Measurements from ENCODE around the gene COPA. TPM values are rescaled to one million over a fixed set of nuclear protein-coding genes. Genes with fewer than 3 reads are reported as not detected.

COPA gene
- polyA plus RNA-seq, 1 of the 3 experiments (the other 2 are of a cell fraction), result 91.4 TPM

DNA sequence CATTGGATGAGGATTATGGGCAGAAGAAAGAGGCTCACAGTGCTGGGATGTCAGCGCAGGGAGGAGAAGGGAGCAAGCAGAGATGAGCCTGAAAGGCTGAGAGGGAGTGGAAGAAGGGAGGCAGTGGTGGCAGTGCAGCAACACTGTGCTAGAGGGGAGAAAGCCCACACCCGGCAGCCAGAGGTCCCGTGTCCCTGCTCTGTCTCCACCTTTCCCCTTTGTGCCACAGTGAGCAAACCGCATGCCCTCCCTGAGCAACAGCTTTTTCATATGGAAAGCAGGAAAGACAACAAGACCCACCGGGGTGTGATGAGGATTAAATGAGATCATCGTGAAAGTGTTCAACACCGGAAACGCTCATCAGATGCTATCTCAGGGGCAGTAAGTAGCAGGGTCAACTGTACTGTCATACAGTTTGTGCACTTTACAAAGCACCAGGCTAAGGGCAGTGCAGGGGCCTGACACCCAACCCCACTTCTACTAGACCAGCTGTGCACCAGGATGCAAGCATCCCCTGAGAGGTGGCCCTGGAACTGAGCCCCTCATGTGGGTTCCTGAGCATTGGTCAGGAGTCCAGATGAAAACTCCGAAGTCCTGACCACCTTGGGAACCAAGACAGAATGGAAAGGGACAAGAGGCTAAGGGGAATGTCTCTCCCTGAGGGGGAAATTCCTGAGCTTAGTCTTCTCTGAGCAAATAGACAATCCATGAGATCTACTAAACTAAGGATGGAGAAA lies 32.9 kb upstream of the COPA start (continued):
- TF ChIP-seq, protein P1, sequence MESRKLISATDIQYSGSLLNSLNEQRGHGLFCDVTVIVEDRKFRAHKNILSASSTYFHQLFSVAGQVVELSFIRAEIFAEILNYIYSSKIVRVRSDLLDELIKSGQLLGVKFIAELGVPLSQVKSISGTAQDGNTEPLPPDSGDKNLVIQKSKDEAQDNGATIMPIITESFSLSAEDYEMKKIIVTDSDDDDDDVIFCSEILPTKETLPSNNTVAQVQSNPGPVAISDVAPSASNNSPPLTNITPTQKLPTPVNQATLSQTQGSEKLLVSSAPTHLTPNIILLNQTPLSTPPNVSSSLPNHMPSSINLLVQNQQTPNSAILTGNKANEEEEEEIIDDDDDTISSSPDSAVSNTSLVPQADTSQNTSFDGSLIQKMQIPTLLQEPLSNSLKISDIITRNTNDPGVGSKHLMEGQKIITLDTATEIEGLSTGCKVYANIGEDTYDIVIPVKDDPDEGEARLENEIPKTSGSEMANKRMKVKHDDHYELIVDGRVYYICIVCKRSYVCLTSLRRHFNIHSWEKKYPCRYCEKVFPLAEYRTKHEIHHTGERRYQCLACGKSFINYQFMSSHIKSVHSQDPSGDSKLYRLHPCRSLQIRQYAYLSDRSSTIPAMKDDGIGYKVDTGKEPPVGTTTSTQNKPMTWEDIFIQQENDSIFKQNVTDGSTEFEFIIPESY (IDR thresholded peaks at IDR 0.05; ENCODE audit: borderline replicate concordance, low read depth), result no peak
- TF ChIP-seq NRF1 (IDR thresholded peaks at IDR 0.05; ENCODE audit: low read depth, low read length) (no peak), SMC3 (IDR thresholded peaks at IDR 0.05; ENCODE audit: low read depth, low read length) (no peak)

DNA sequence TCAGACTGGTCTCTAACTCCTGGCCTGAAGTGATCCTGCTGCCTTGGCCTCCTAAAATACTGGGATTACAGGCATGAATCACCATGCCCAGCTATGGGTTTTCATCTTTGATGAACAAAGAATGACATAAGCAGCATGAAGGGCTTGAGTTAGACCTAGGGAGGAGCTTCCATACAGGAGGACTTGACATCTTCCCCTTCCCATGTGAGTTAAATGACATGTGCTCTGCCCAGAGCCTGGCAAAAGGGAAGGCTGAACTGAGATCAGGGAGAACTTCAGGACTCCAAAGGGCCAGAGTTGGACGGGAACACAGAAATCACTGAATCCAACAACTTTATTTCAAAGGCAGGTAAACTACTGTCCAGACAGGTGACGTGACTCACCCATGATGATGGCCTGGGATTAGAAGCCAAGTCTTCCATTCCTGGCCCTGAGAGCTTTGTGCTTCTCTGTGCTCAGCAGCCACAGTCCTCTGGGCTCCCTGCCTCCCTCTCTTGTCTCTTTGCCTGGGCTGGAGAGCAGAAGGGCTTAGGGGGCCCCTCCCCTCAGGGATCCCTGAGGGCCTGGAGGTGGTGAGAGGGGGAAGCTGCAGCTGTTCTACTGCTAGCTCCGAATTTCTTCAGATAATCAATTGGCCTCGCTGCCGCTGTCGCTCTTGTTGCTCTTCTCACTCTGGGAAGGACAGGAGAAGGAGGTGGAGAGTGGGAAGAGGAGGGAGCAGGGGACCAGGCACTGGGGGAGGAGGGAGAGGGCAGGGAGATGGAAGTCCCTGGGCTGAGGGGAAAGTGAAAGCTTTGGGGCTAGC lies 31.5 kb upstream of the COPA start:
- H2AFZ ChIP-seq (ENCODE audit: low read depth), result no peak overlapping the region
- no peak overlapping the region for H3K27ac ChIP-seq (ENCODE audit: low read depth in 2 of 2, low read length in 1 of 2)
- H3K9ac ChIP-seq, result no peak overlapping the region
- no peaks in the 10 kb centered on the region for H3F3A ChIP-seq (replicated peaks; ENCODE audit: insufficient read depth)
- H3K27me3 ChIP-seq (ENCODE audit: insufficient read depth), result no peaks in the 10 kb centered on the region
- DNase-seq, result no peak
- H3K9me3 ChIP-seq, result no peaks in the 10 kb centered on the region
- no peak overlapping the region for H3K4me2 ChIP-seq
- ChIA-PET CTCF (interaction anchor here (0.6 to 8.4 kb wide), 7 partner anchors 10 to 368 kb away, joined by 3 to 100 read pairs (median 18); partner anchors contain the start of gene NHLH1), POLR2A (no interaction called here)
- WGBS (ENCODE audit: low lambda C conversion rate), result 60% methylated on average over 6 of the region's 6 CpGs
- no peaks in the 10 kb centered on the region for H3K9me2 ChIP-seq
- no peaks in the 10 kb centered on the region for H3K36me3 ChIP-seq (replicated peaks in 1 of 2; ENCODE audit: control insufficient read depth in 1 of 2, insufficient read depth in 2 of 2, low read length in 1 of 2)
- TF ChIP-seq FOSL2 (IDR thresholded peaks at IDR 0.05; ENCODE audit: borderline replicate concordance, low read depth), result no peak
- TF ChIP-seq POLR2AphosphoS5 (IDR thresholded peaks at IDR 0.05; ENCODE audit: low read depth, low read length), result no peak
- TF ChIP-seq MEF2A (IDR thresholded peaks at IDR 0.05; ENCODE audit: borderline replicate concordance, low read depth), result no peak
- TF ChIP-seq NFIC (IDR thresholded peaks at IDR 0.05; ENCODE audit: borderline replicate concordance), result no peak
- no peak for TF ChIP-seq EZH2phosphoT487 (IDR thresholded peaks at IDR 0.05; ENCODE audit: borderline replicate concordance, low read depth)
- TF ChIP-seq, protein P2, sequence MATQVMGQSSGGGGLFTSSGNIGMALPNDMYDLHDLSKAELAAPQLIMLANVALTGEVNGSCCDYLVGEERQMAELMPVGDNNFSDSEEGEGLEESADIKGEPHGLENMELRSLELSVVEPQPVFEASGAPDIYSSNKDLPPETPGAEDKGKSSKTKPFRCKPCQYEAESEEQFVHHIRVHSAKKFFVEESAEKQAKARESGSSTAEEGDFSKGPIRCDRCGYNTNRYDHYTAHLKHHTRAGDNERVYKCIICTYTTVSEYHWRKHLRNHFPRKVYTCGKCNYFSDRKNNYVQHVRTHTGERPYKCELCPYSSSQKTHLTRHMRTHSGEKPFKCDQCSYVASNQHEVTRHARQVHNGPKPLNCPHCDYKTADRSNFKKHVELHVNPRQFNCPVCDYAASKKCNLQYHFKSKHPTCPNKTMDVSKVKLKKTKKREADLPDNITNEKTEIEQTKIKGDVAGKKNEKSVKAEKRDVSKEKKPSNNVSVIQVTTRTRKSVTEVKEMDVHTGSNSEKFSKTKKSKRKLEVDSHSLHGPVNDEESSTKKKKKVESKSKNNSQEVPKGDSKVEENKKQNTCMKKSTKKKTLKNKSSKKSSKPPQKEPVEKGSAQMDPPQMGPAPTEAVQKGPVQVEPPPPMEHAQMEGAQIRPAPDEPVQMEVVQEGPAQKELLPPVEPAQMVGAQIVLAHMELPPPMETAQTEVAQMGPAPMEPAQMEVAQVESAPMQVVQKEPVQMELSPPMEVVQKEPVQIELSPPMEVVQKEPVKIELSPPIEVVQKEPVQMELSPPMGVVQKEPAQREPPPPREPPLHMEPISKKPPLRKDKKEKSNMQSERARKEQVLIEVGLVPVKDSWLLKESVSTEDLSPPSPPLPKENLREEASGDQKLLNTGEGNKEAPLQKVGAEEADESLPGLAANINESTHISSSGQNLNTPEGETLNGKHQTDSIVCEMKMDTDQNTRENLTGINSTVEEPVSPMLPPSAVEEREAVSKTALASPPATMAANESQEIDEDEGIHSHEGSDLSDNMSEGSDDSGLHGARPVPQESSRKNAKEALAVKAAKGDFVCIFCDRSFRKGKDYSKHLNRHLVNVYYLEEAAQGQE (IDR thresholded peaks at IDR 0.05; ENCODE audit: low read depth, low read length), result no peak
- TF ChIP-seq, protein P3, sequence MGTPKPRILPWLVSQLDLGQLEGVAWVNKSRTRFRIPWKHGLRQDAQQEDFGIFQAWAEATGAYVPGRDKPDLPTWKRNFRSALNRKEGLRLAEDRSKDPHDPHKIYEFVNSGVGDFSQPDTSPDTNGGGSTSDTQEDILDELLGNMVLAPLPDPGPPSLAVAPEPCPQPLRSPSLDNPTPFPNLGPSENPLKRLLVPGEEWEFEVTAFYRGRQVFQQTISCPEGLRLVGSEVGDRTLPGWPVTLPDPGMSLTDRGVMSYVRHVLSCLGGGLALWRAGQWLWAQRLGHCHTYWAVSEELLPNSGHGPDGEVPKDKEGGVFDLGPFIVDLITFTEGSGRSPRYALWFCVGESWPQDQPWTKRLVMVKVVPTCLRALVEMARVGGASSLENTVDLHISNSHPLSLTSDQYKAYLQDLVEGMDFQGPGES (IDR thresholded peaks at IDR 0.05; ENCODE audit: low read depth, low read length), result no peak
- no peak for TF ChIP-seq ELF1 (IDR thresholded peaks at IDR 0.05)
- TF ChIP-seq, protein P4, sequence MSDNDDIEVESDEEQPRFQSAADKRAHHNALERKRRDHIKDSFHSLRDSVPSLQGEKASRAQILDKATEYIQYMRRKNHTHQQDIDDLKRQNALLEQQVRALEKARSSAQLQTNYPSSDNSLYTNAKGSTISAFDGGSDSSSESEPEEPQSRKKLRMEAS (IDR thresholded peaks at IDR 0.05; ENCODE audit: low read depth), result no peak
- no peak for TF ChIP-seq TCF12 (IDR thresholded peaks at IDR 0.05)
- no peak for TF ChIP-seq SMC3 (IDR thresholded peaks at IDR 0.05; ENCODE audit: low read depth, low read length)
- TF ChIP-seq CHD2 (IDR thresholded peaks at IDR 0.05; ENCODE audit: low read length, partially characterized antibody), result no peak
- H3K79me2 ChIP-seq (ENCODE audit: insufficient read depth), result no peaks in the 10 kb centered on the region
- no peaks in the 10 kb centered on the region for H4K20me1 ChIP-seq (ENCODE audit: insufficient read depth)
- no peak overlapping the region for H3K4me3 ChIP-seq (ENCODE audit: low read depth in 2 of 2, low read length in 1 of 2)
- peaks cover 0 to 9% of the 10 kb centered on the region in 2 experiments; a peak in 2 of 4 replicates for H3K4me1 ChIP-seq (ENCODE audit: control insufficient read depth in 1 of 2, insufficient read depth in 2 of 2, low read depth in 1 of 2, low read length in 1 of 2)
